ENCODE data around the gene SCARB1. TPM values are rescaled to one million over a fixed set of nuclear protein-coding genes. Genes with fewer than 3 reads are reported as not detected.

The SCARB1 gene
- 32.0 and 55.1 TPM in 2 replicates for total RNA-seq

GRCh38 chr12:124863416-124864325 is at the start of gene SCARB1:
Gene SCARB1, minus strand, starts transcription at chr12:124863864. Its CDS starts 144 bp downstream, at chr12:124863720.

Small RNA genes within 50 kb of the gene (small RNA-seq; reads per million reads assigned to genes)
- not detected for gene RNU6-927P

Other genes with a start within 250 kb of the SCARB1 start
- gene UBC, start 50.8 kb upstream of the SCARB1 start, total RNA-seq = 1,206 and 1,443 TPM in 2 replicates
- gene DHX37, start 125.3 kb upstream of the SCARB1 start, total RNA-seq = 20.3 and 21.7 TPM in 2 replicates
- 3.6 and 5.5 TPM in 2 replicates for gene BRI3BP, start 129.8 kb upstream of the SCARB1 start, total RNA-seq
- gene AACS, start 201.6 kb upstream of the SCARB1 start, total RNA-seq = 18.9 and 19.0 TPM in 2 replicates

Data from vein endothelial cell (primary cell).